Sigmoid colon (tissue), 7 donors: ENCODE data around the gene USP28. TPM values are rescaled to one million over a fixed set of nuclear protein-coding genes. Genes with fewer than 3 reads are reported as not detected.
A peak's percentile ranks its signal among the peaks of the same experiment; 100 is the strongest.

Source experiments
- DNase-seq: peaks from one replicate; pipeline ENCODE4 v3.0.0-alpha.2; 2019
- H3K27ac ChIP-seq, 4 donors: fragments of 200-600 bp; sonication (generic); one replicate each; pipeline ENCODE4 v1.5.1; 2016 to 2019; ENCODE audit warnings: mild to moderate bottlenecking in 1 of 4
- H3K27me3 ChIP-seq, 3 donors: fragments of 200-600 bp; sonication (generic); one replicate each; pipeline ENCODE4 v1.5.1; 2019; ENCODE audit warnings: mild to moderate bottlenecking in 1 of 3
- H3K36me3 ChIP-seq, 4 donors: fragments of 200-600 bp; sonication (generic); one replicate each; pipeline ENCODE4 v1.5.1; 2016 to 2019
- H3K4me1 ChIP-seq, 4 donors: fragments of 200-600 bp; sonication (generic); one replicate each; pipeline ENCODE4 v1.5.1; 2017 to 2019
- H3K4me3 ChIP-seq, 4 donors: fragments of 200-600 bp; sonication (generic); one replicate each; pipeline ENCODE4 v1.5.1; 2017 to 2019; ENCODE audit warnings: mild to moderate bottlenecking in 2 of 4, moderate library complexity in 1 of 4
- H3K9me3 ChIP-seq, 4 donors: fragments of 200-600 bp in 3 of 4; sonication (generic) in 3 of 4; one replicate each; pipeline versions ENCODE4 v1.5.1 to v1.6.1; 2013 to 2019
- CTCF ChIP-seq, 4 experiments: fragments of 450-650 bp in 3 of 4; fragments of 200-600 bp in 1 of 4; IDR thresholded peaks; one replicate each; pipeline ENCODE4 v1.5.1; 2016 to 2019; ENCODE audit warnings: antibody characterized with exemption in 4 of 4, mild to moderate bottlenecking in 3 of 4, moderate library complexity in 2 of 4
- EP300 ChIP-seq, 4 donors: sonication (generic); formaldehyde crosslinking; IDR thresholded peaks; one replicate each; pipeline ENCODE4 v1.6.1; 2017; ENCODE audit warnings: antibody characterized with exemption in 4 of 4
- POLR2A ChIP-seq, 2 donors: fragments of 450-650 bp; IDR thresholded peaks; one replicate each; pipeline ENCODE4 v1.6.1; 2016; ENCODE audit warnings: antibody characterized with exemption in 2 of 2, mild to moderate bottlenecking in 2 of 2, moderate library complexity in 2 of 2
- POLR2AphosphoS5 ChIP-seq, 4 donors: sonication (generic); formaldehyde crosslinking; IDR thresholded peaks; one replicate each; pipeline ENCODE4 v1.6.1; 2017; ENCODE audit warnings: antibody characterized with exemption in 4 of 4
- WGBS, 2 donors: extraction: QIAGEN DNeasy Blood & Tissue Kit; methylation state at CpG; one replicate each; pipeline ENCODE4 v1.1.7; 2013; 5-methylcytosine and 5-hydroxymethylcytosine counted together
- intact Hi-C: fragments of 100-400 bp; cut with DNase I; formaldehyde crosslinking; loops from one replicate; pipeline ENCODE4 v1.15.1; 2023
- polyA plus RNA-seq, 3 donors: library from polyadenylated mRNA; stranded (reverse); fragments of 200-250 nt; gene quantifications; one replicate each; pipeline ENCODE4 v1.2.3, GENCODE V29; 2013
- total RNA-seq, 4 donors: library from RNA; depleted of rRNA; stranded (reverse); fragments of >200 nt; gene quantifications; one replicate each; pipeline ENCODE4 v1.1.0, GENCODE V29; 2016
- donor health status: healthy with polysubstance abuse.
- donor health status: Bipolar disorder and iron deficiency.
- donor health status: healthy.

USP28 gene
- total and polyA plus RNA-seq, 7 donors = 5.4 to 37.5 (median 25.0) TPM

- WGBS, 2 donors = 78 to 87% methylated on average over 6 of the region's 6 CpGs
Measured at GRCh38 chr11:113904379-113905101, 29.2 kb upstream of the USP28 start, which contains the start of gene HTR3B. TSS of gene HTR3B (plus strand) at chr11:113904796. CDS start at chr11:113904934, 138 bp downstream.

GRCh38 chr11:113901141-113901540 is 25.8 kb upstream of the USP28 start:
- H3K36me3 ChIP-seq = no peaks in the 10 kb centered on the region
- 87 to 91% methylated on average over 2 of the region's 2 CpGs for WGBS, 2 donors
- no peak for DNase-seq
- H3K9me3 ChIP-seq = no peaks in the 10 kb centered on the region
- no peaks in the 10 kb centered on the region for H3K27me3 ChIP-seq
- no peak overlapping the region for H3K27ac ChIP-seq
- H3K4me1 ChIP-seq = peaks cover 0 to 5% (median 1%) of the 10 kb centered on the region in 4 donors
- no peak for TF ChIP-seq POLR2A (IDR thresholded peaks at IDR 0.05)
- no peak for TF ChIP-seq POLR2AphosphoS5 (IDR thresholded peaks at IDR 0.05)
- TF ChIP-seq CTCF (IDR thresholded peaks at IDR 0.05) = no peak
- TF ChIP-seq EP300 (IDR thresholded peaks at IDR 0.05) = no peak
- intact Hi-C loops = no loop called here
- no peak overlapping the region for H3K4me3 ChIP-seq

More at GRCh38 chr11:113904379-113905101, 29.2 kb upstream of the USP28 start, which contains the start of gene HTR3B:
- H3K4me1 ChIP-seq = peaks cover 0 to 11% (median 8%) of the 10 kb centered on the region in 4 donors
- no peak within 1 kb of the TSS for H3K4me3 ChIP-seq
- H3K36me3 ChIP-seq = no peaks in the 10 kb centered on the region
- H3K9me3 ChIP-seq = no peaks in the 10 kb centered on the region
- no peak within 1 kb of the TSS for H3K27ac ChIP-seq
- DNase-seq = no peak
- intact Hi-C loops = no loop called here
- no peaks in the 10 kb centered on the region for H3K27me3 ChIP-seq
- no peak for TF ChIP-seq CTCF (IDR thresholded peaks at IDR 0.05)
- TF ChIP-seq EP300 (IDR thresholded peaks at IDR 0.05) = no peak
- TF ChIP-seq POLR2AphosphoS5 (IDR thresholded peaks at IDR 0.05) = no peak
- no peak for TF ChIP-seq POLR2A (IDR thresholded peaks at IDR 0.05)

- Histone ChIP-seq H3K36me3 (no peaks in the 10 kb centered on the region), H3K27ac (no peak overlapping the region), H3K4me1 (no peaks in the 10 kb centered on the region), H3K4me3 (no peak overlapping the region), H3K27me3 (no peaks in the 10 kb centered on the region), H3K9me3 (no peaks in the 10 kb centered on the region)
- intact Hi-C loops = loop anchor here (1.0 to 5.0 kb wide), 2 partner anchors 366 to 441 kb away; no protein-coding TSS in a partner anchor
- TF ChIP-seq POLR2AphosphoS5 (IDR thresholded peaks at IDR 0.05) (no peak), CTCF (IDR thresholded peaks at IDR 0.05) (peak; percentile 28 to 79 (median 58))
- no peak for DNase-seq
- 21 to 29% methylated on average over 10 of the region's 10 CpGs for WGBS, 2 donors
Measured at GRCh38 chr11:113896156-113896879, 20.9 kb upstream of the USP28 start.

- H3K27ac ChIP-seq = no peak overlapping the region
- H3K27me3 ChIP-seq = no peaks in the 10 kb centered on the region
- no peak for DNase-seq
- no peaks in the 10 kb centered on the region for H3K36me3 ChIP-seq
- TF ChIP-seq EP300 (IDR thresholded peaks at IDR 0.05) (no peak), POLR2AphosphoS5 (IDR thresholded peaks at IDR 0.05) (no peak), POLR2A (IDR thresholded peaks at IDR 0.05) (no peak), CTCF (IDR thresholded peaks at IDR 0.05) (no peak)
- intact Hi-C loops = loop anchor here (1.0 to 5.0 kb wide), 2 partner anchors 367 to 442 kb away; no protein-coding TSS in a partner anchor
- WGBS, 2 donors = 73 to 78% methylated on average over 10 of the region's 10 CpGs
- no peaks in the 10 kb centered on the region for H3K9me3 ChIP-seq
- H3K4me1 ChIP-seq = no peaks in the 10 kb centered on the region
- H3K4me3 ChIP-seq = no peak overlapping the region
Measured at GRCh38 chr11:113895367-113896155, 20.2 kb upstream of the USP28 start.
